Measurements from ENCODE around the gene SMC5. TPM values are rescaled to one million over a fixed set of nuclear protein-coding genes. Genes with fewer than 3 reads are reported as not detected.
A peak's percentile ranks its signal among the peaks of the same experiment; 100 is the strongest.

Gene SMC5
- total RNA-seq, 1 experiment from 2014 or later, result 41.9 TPM

DNA sequence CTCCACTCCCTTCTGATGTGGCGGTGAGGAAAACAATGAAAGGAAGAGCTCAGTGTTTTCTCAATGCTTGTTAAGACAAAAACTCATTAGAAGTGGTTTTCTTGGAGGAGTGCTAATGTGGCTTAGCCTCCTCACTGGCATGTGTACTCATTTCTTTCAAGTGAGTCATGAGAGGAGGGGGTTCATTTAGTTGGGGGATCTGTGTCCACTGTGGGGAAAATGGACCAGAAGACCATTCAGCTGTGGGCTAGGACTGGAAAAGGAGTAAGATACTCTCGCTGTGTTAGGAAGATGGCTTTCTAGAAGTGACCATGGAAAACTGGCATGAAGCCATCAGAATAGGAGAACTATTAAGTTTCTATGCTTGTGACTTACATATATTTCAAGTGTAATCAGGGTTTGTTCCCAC lies 132.2 kb downstream of the SMC5 start:
- intact Hi-C loops (cut with micrococcal nuclease; ENCODE audit: unreplicated experiment), result no loop called here

GRCh38 chr9:70392189-70392588 lies 133.4 kb downstream of the SMC5 start:
- no peak for DNase-seq

More for the DNA sequence above, 132.2 kb downstream of the SMC5 start:
- H3K4me1 ChIP-seq (replicated peaks; ENCODE audit: insufficient read depth), result no peaks in the 10 kb centered on the region
- 0 out of 2 replicates have a peak, but pooled peaks cover 3% of the 10 kb centered on the region for H3F3A ChIP-seq (ENCODE audit: insufficient read depth, low read depth)
- no peak overlapping the region for H2AFZ ChIP-seq
- H3K27me3 ChIP-seq (ENCODE audit: insufficient read depth, low read depth), result no peaks in the 10 kb centered on the region
- ChIA-PET CTCF (no interaction called here), POLR2A (ENCODE audit: unreplicated experiment) (no interaction called here)
- H3K9me3 ChIP-seq (ENCODE audit: insufficient read depth, low read depth), result no peaks in the 10 kb centered on the region
- DNase-seq, result no peak
- BruUV-seq (replicated peaks), result no TSS peak
- no peak for TF ChIP-seq EZH2 (IDR thresholded peaks at IDR 0.05; ENCODE audit: low read depth)
- TF ChIP-seq, protein P1, sequence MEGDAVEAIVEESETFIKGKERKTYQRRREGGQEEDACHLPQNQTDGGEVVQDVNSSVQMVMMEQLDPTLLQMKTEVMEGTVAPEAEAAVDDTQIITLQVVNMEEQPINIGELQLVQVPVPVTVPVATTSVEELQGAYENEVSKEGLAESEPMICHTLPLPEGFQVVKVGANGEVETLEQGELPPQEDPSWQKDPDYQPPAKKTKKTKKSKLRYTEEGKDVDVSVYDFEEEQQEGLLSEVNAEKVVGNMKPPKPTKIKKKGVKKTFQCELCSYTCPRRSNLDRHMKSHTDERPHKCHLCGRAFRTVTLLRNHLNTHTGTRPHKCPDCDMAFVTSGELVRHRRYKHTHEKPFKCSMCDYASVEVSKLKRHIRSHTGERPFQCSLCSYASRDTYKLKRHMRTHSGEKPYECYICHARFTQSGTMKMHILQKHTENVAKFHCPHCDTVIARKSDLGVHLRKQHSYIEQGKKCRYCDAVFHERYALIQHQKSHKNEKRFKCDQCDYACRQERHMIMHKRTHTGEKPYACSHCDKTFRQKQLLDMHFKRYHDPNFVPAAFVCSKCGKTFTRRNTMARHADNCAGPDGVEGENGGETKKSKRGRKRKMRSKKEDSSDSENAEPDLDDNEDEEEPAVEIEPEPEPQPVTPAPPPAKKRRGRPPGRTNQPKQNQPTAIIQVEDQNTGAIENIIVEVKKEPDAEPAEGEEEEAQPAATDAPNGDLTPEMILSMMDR (conservative IDR thresholded peaks at IDR 0.05), result no peak
- H3K4me2 ChIP-seq, result no peak overlapping the region
- no peaks in the 10 kb centered on the region for H3K9me2 ChIP-seq (ENCODE audit: insufficient read depth)
- H3K27ac ChIP-seq, result no peak overlapping the region
- no peaks in the 10 kb centered on the region for H3K79me2 ChIP-seq (ENCODE audit: low read depth)
- H3K36me3 ChIP-seq (ENCODE audit: low read depth), result no peaks in the 10 kb centered on the region
- H4K20me1 ChIP-seq (ENCODE audit: insufficient read depth), result no peaks in the 10 kb centered on the region; the same call in 1 of the 2 replicates
- no peak overlapping the region for H3K4me3 ChIP-seq

DNA sequence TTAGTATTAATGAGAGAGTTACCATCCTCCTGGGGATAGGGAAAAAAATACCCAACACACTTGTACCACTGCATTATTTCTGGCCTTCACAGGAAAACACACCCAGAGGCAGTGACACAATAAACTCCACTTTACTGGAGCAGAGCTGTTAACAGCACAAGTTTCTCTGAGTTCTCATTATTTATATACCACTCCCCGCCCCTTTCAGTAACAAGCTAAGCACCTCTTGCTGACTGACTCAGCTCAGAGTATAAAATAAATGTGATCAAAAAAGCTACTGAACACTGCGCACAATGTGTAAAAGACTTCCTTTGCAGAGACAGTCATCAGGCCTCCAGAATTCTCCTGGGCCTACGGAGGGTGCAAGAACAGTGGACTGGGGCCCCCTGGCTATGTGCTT lies 134.1 kb downstream of the SMC5 start:
- no peaks in the 10 kb centered on the region for H3K79me2 ChIP-seq (ENCODE audit: low read depth)
- H3K9me2 ChIP-seq (ENCODE audit: insufficient read depth), result no peaks in the 10 kb centered on the region
- CTCF ChIA-PET, result no interaction called here
- H3K4me1 ChIP-seq (replicated peaks; ENCODE audit: insufficient read depth), result no peaks in the 10 kb centered on the region
- no peaks in the 10 kb centered on the region for H3K36me3 ChIP-seq (ENCODE audit: low read depth)
- TF ChIP-seq, protein P1 (conservative IDR thresholded peaks at IDR 0.05), result no peak
- TF ChIP-seq EZH2 (IDR thresholded peaks at IDR 0.05; ENCODE audit: low read depth), result no peak
- DNase-seq, result no peak
- H3K9me3 ChIP-seq (ENCODE audit: insufficient read depth, low read depth), result no peaks in the 10 kb centered on the region
- BruUV-seq (replicated peaks), result no TSS peak
- no peak overlapping the region for H3K4me2 ChIP-seq
- POLR2A ChIA-PET (ENCODE audit: unreplicated experiment), result no interaction called here
- H4K20me1 ChIP-seq (ENCODE audit: insufficient read depth), result no peaks in the 10 kb centered on the region; the same call in 1 of the 2 replicates
- H3K4me3 ChIP-seq, result no peak overlapping the region
- H3K27ac ChIP-seq, result no peak overlapping the region
- intact Hi-C loops (cut with micrococcal nuclease; ENCODE audit: unreplicated experiment), result no loop called here
- no peaks in the 10 kb centered on the region for H3K27me3 ChIP-seq (ENCODE audit: insufficient read depth, low read depth)
- H2AFZ ChIP-seq, result no peak overlapping the region
- no peaks in the 10 kb centered on the region for H3F3A ChIP-seq (ENCODE audit: insufficient read depth, low read depth)

More at GRCh38 chr9:70392189-70392588, 133.4 kb downstream of the SMC5 start:
- H3F3A ChIP-seq (ENCODE audit: insufficient read depth, low read depth), result no peaks in the 10 kb centered on the region
- H3K36me3 ChIP-seq (ENCODE audit: low read depth), result no peaks in the 10 kb centered on the region
- H4K20me1 ChIP-seq (ENCODE audit: insufficient read depth), result no peaks in the 10 kb centered on the region; the same call in 1 of the 2 replicates
- TF ChIP-seq, protein P1 (conservative IDR thresholded peaks at IDR 0.05), result peak; percentile 19; the same call in 1 of the 2 replicates
- no peak for TF ChIP-seq EZH2 (IDR thresholded peaks at IDR 0.05; ENCODE audit: low read depth)
- CTCF ChIA-PET, result no interaction called here
- no peaks in the 10 kb centered on the region for H3K9me2 ChIP-seq (ENCODE audit: insufficient read depth)
- H3K27me3 ChIP-seq (ENCODE audit: insufficient read depth, low read depth), result no peaks in the 10 kb centered on the region
- H2AFZ ChIP-seq, result no peak overlapping the region
- intact Hi-C loops (cut with micrococcal nuclease; ENCODE audit: unreplicated experiment), result no loop called here
- H3K4me3 ChIP-seq, result no peak overlapping the region
- H3K4me1 ChIP-seq (replicated peaks; ENCODE audit: insufficient read depth), result no peaks in the 10 kb centered on the region
- no peak overlapping the region for H3K27ac ChIP-seq
- no peaks in the 10 kb centered on the region for H3K79me2 ChIP-seq (ENCODE audit: low read depth)
- POLR2A ChIA-PET (ENCODE audit: unreplicated experiment), result no interaction called here
- no peaks in the 10 kb centered on the region for H3K9me3 ChIP-seq (ENCODE audit: insufficient read depth, low read depth)
- H3K4me2 ChIP-seq, result no peak overlapping the region
- no TSS peak for BruUV-seq (replicated peaks)
